ENCODE results near the gene DPPA5.
"Not testable (repeated sequence)": the region's sequence is repeated elsewhere in the genome, so short reads cannot be mapped to it uniquely, and the experiment has no call there.

Gene DPPA5

DNA sequence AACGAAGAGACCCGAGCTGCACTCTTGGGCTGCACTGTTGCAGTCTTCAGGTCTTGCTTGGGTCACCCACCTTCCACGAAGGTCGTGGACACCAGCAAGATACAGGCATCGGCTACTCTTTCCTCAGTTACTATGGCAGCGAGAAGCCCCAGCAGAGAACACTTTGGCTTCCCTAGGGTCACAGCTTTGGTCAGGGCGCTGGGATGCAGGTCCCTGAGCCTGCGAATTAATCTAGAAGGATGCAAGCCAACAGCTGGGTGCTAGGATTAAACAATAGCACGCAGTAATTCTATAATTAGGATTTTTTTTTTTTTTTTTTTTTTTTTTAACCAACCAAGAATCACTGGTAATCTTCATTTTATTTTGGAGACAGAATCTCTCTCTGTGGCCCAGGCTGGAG, 10.5 kb upstream of the DPPA5 start:
- in situ Hi-C loops (cut with HindIII; ENCODE audit: low sequenced_read_pairs) = no loop called here

- in situ Hi-C loops (cut with HindIII; ENCODE audit: low sequenced_read_pairs) = no loop called here
These were observed 10.0 kb upstream of the DPPA5 start for GRCh38 chr6:73364121-73364520.

DNA sequence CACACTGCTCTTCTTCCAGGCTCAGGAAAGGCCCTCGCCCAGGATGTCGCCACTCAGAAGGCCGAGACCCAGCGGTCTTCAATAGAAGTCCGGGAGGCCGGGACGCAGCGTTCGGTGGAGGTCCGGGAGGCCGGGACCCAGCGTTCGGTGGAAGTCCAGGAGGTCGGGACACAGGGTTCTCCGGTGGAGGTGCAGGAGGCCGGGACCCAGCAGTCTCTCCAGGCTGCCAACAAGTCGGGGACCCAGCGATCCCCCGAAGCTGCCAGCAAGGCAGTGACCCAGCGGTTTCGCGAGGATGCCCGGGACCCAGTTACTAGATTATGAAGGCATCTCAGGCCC, 9.4 kb upstream of the DPPA5 start:
- in situ Hi-C loops (cut with HindIII; ENCODE audit: low sequenced_read_pairs) = no loop called here

DNA sequence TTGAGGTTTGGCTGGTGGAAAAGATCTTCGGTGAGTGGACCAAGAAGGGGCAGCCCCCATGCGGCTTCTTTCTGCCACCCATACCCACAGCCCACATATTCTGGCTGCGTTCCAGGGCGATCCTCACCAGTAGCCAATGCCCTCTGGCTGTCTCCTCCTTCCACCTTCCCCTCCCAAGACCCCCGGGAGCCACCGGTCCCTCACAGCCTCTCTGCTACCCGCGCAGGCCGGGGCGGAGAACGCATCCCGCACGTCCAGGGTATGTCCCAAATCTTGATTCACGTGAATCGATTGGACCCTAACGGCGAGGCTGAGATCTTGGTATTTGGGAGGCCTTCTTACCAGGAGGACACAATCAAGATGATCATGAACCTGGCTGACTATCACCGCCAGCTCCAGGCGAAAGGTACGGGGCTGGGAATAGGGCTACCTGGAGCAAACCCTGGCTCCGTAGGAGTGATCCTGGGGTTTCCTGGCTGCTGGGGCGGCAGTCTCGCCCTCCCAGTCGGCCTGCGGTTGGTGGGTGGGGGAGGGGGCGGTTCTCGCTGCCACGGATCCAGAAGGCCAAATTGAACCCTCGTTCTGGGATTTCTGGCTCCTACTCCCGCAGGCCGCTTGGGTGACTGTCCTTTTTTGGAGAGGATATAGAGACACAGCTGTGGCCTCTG, 8.9 kb upstream of the DPPA5 start:
- in situ Hi-C loops (cut with HindIII; ENCODE audit: low sequenced_read_pairs) = no loop called here

DNA sequence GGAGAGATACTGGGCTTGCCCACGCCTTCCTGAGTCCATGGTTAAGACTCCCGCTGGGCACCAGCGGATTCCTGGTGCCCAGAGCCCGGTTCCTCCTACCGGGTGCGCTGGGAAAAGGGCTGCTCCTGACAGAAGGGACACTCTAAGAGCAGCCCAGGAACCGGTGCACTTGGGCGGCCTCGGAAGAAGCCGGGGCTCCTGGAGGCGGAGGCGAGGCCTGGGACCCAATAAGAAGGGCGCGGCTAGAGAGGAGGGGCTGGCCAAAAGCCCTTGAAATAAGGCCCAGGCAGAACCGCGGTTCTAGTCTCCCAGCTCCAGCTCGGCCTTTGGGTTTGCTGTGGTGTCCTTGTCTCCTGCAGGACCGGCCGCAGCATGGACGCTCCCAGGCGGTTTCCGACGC, 8.3 kb upstream of the DPPA5 start, which contains the start of gene KHDC3L:
KHDC3L (plus strand) TSS at position 301 of the 400 bp plus-strand sequence; CDS start at position 373, 72 bp downstream.
- in situ Hi-C loops (cut with HindIII; ENCODE audit: low sequenced_read_pairs) = no loop called here

GRCh38 chr6:73349311-73349710, 4.8 kb downstream of the DPPA5 start:
- in situ Hi-C loops (cut with HindIII; ENCODE audit: low sequenced_read_pairs) = no loop called here

- in situ Hi-C loops (cut with HindIII; ENCODE audit: low sequenced_read_pairs) = no loop called here
These were observed 5.4 kb downstream of the DPPA5 start for GRCh38 chr6:73348550-73349204.

GRCh38 chr6:73343164-73343563, 10.9 kb downstream of the DPPA5 start:
- in situ Hi-C loops (cut with HindIII; ENCODE audit: low sequenced_read_pairs) = no loop called here

- in situ Hi-C loops (cut with HindIII; ENCODE audit: low sequenced_read_pairs) = no loop called here
These were observed 11.9 kb downstream of the DPPA5 start for GRCh38 chr6:73342174-73342573.

DNA sequence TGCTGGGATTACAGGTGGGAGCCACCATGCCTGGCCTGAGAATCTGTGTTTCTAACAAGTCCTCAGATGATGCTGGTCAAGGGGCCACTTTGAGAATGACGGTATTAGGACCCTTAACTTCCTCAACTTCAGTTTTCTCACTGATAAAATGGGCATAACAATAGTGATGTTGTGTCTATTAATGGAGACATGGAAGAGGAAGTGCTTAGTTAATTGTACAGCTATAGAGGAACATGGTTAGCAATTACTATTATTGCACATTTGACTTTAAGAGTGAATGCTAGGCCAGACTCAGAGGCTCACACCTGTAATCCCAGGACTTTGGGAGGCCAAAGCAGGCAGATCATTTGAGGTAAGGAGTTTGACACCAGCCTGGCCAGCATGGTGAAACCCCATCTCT, 12.7 kb downstream of the DPPA5 start:
- in situ Hi-C loops (cut with HindIII; ENCODE audit: low sequenced_read_pairs) = no loop called here

DNA sequence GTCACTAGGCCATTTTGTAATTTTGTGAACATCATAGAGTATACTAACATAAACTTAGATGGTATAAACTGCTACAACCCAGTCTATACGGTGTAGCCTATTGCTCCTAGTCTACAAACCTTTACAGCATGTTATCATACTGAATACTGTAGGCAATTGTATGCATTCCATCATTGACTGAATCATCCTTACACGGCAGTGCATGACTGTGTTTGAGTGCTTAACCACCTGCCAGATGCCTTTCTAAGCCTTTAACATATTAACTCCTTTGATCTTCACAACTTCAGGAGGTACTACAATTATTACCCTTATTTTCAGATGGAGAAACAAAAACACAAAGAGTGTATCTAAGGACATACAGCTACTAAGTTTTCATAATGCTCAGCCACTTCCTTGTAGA, 14.0 kb downstream of the DPPA5 start:
- in situ Hi-C loops (cut with HindIII; ENCODE audit: low sequenced_read_pairs) = no loop called here

- in situ Hi-C loops (cut with HindIII; ENCODE audit: low sequenced_read_pairs) = no loop called here
These were observed 14.7 kb downstream of the DPPA5 start for GRCh38 chr6:73339340-73339739.

DNA sequence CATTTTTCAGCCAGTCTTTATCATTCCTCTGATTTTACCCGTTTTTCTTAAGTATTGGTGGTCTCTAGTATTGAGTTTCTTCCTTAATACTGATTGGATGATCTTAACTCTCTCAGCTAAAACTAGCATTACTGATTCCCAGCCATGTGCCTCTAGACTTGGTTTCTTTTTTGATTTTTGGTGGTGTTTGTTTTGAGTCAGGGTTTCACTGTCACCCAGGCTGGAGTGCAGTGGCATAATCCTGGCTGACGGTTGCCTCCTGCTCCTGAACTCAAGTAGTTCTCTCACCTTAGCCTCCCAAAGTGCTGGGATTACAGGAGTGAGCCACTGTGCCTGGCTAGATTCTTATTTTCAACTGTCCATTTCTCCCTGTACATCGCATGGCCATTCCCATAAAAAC, 24.9 kb downstream of the DPPA5 start:
- in situ Hi-C loops (cut with HindIII; ENCODE audit: low sequenced_read_pairs) = no loop called here

GRCh38 chr6:73328790-73329189, 25.3 kb downstream of the DPPA5 start:
- in situ Hi-C loops (cut with HindIII; ENCODE audit: low sequenced_read_pairs) = no loop called here

DNA sequence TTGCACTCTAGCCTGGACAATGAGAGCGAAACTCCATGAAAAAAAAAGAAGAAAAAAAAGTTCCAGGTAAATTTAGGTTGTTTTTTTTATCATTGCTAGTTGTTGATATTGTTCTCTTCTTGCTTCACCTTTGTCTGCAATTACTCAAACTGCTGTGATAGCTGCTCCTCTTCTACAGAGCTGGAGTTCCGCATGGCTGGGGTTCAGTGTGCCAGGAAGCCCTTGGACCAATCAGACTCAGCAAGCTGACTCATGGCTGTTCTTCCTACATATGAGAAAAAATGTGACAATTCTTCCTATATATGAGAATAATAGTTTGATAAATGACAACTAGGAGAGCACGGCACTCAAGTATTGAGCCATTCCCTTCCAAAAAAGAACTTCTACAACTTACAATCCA, 28.4 kb downstream of the DPPA5 start:
- in situ Hi-C loops (cut with HindIII; ENCODE audit: low sequenced_read_pairs) = no loop called here

DNA sequence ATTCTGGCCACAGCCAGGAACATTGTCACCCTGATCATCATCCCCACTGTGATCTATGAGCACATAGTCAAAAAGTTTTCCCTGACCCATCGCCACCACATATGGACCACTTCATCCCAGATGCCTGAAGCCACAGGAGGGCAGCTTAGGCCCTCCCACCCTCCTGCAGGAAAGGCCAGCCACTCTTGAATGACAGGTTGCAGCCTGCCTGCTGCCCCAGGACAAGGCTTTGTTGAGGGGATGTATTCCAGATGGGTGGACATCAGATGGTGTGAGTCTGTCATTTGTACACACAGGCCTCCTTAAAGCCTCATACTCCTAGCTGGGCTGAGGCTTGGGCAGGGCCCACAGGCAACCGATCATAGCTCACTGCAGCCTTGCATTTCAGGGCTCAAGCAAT, 30.8 kb downstream of the DPPA5 start:
- in situ Hi-C loops (cut with HindIII; ENCODE audit: low sequenced_read_pairs) = no loop called here

GRCh38 chr6:73314577-73315492, 39.2 kb downstream of the DPPA5 start:
- in situ Hi-C loops (cut with HindIII; ENCODE audit: low sequenced_read_pairs) = no loop called here

DNA sequence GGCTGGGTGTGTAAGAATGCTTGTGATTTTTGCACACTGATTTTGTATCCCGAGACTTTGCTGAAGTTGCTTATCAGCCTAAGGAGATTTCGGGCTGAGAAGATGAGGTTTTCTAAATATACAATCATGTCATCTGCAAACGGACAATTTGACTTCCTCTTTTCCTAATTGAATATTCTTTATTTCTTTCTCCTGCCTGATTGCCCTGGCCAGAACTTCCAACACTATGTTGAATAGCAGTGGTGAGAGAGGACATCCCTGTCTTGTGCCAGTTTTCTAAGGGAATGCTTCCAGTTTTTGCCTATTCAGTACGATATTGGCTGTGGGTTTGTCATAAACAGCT, 43.6 kb downstream of the DPPA5 start:
- in situ Hi-C loops (cut with HindIII; ENCODE audit: low sequenced_read_pairs) = not testable (repeated sequence)

GRCh38 chr6:73309785-73310502, 44.1 kb downstream of the DPPA5 start:
- in situ Hi-C loops (cut with HindIII; ENCODE audit: low sequenced_read_pairs) = no loop called here

- in situ Hi-C loops (cut with HindIII; ENCODE audit: low sequenced_read_pairs) = no loop called here
These were observed 44.6 kb downstream of the DPPA5 start for GRCh38 chr6:73309535-73309784.

GRCh38 chr6:73308712-73309534, 45.2 kb downstream of the DPPA5 start:
- in situ Hi-C loops (cut with HindIII; ENCODE audit: low sequenced_read_pairs) = no loop called here

Data from DLD1 (cell line).